SK-N-MC (cell line): ENCODE measurements around the gene HSF2.

Experiments used
- EZH2 ChIP-seq: fragments of 200-600 bp; sonication (generic); IDR thresholded peaks from one replicate; pipeline ENCODE4 v1.6.1; 2017; ENCODE audit warnings: antibody characterized with exemption
- POLR2AphosphoS5 ChIP-seq: IDR thresholded peaks from 2 replicates; pipeline ENCODE4 v1.6.1; 2012; ENCODE audit warnings: mild to moderate bottlenecking, low read depth, low read length, borderline replicate concordance

DNA sequence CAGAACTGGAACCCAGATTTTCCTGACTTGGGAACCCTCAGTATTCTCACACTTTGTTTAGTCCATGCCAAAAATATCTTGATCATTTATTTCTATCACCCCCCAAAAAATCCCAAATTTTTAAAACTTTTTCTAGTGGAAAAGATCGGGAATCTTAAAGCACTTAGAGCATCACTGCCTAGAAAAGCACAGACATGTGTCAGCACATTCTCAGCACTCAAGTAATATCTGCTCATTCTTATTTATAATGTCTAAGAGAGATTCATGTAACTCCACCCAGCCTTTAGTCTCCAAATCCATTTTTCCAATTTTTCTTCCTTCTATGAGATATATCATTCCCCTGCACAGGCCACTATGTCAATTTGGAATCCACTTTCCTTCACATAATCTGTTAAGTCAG is 29.9 kb upstream of the HSF2 start:
- TF ChIP-seq POLR2AphosphoS5, result no peak
- no peak for TF ChIP-seq EZH2
